Activated gamma-delta T cell treated with Interleukin-2 at 50 U/mL for 16 hours (primary cell): ENCODE results near the gene AKR1A1.
"Not testable (repeated sequence)": the region's sequence is repeated elsewhere in the genome, so short reads cannot be mapped to it uniquely, and the experiment has no call there.

Experiments used
- DNase-seq: peaks from one replicate; pipeline ENCODE4 v3.0.0-alpha.2; 2020

The AKR1A1 gene

DNA sequence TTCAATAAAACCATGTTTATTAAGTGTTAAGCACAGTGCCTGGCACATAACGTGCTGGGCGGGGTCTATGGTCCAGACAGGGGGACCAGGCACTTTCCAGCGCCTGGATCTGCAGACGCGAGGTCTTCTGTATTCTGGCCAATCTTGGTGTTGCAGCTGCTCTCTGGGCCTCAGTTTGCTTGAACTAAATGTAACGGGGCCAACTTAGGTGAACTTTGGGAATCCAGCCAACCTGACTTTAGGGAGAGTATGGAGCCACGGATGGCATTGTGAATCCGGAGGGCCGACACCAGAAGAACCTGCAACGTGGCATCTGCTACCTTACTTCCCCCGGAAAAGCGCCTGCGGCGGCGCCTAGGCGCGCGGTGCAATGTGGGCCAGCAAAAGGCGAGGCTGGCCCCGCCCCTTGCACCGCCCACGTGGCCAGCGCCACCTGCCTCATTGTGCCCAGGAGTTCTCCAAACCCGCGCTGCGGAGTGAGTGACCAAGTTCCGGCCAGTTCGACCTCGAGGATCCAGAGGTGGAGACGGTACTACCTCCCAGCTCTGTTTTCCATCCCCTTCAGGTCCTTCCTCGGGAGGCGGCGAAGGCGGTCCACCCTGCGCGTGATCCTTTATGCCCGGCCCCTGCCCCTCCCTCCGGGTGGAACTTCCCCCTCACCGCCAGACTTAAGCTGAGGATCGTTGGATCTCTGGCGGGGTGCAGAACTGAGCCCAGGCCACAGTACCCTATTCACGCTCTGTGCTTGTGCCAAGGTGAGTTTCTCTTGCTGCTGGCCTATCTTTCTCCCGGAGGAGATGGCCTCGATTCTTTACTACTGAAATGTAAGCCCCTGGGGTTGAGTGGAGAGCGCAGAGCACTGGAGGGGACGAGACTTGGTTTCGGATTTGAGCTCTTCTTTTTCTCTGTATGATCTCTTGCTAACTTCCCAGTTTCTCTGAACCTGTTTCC lies at the start of gene AKR1A1:
TSS of gene AKR1A1 (plus strand) at position 426 of the 951 bp plus-strand sequence. CDS start 10,969 bp downstream, outside the sequence.
- peak; percentile 82 for DNase-seq

- no peak for DNase-seq
Measured at GRCh38 chr1:45501505-45501859, 49.1 kb upstream of the AKR1A1 start.

DNA sequence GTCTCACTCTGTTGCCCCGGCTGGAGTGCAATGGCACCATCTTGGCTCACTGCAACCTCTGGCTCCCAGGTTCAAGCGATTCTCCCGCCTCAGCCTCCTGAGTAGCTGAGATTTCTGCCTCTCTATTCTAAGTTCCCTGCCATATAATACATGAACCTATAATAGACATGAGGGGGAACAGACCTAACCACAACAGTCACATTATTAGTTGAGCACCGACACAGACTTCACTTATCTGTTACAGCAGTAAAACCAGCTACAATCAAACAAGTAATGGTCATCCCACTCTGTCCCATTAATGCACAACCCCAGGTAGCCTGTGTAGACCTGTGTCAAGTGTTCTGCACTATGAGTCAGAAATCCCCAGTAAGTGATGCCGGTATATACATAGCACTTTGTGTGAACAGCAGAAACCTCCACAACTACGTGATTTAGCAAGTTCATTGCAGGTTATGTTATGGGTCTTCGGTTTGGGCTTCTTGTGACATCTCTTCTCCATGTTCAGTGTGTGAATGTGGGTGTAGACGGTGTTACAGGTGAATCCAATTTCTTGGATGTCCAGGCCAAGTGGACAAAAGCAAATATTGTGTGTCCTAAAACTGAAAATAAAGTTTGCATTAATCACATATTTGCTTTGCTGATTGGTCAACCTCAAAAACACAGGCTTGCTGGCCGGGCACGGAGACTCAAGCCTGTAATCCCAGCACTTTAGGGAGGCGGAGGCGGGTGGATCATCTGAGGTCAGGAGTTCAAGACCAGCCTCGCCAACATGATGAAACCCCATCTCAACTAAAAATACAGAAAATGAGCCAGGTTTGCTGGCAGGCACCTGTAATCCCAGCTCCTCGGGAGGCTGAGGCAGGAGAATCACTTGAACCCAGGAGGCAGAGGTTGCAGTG lies 46.9 kb upstream of the AKR1A1 start:
- no peak for DNase-seq

DNA sequence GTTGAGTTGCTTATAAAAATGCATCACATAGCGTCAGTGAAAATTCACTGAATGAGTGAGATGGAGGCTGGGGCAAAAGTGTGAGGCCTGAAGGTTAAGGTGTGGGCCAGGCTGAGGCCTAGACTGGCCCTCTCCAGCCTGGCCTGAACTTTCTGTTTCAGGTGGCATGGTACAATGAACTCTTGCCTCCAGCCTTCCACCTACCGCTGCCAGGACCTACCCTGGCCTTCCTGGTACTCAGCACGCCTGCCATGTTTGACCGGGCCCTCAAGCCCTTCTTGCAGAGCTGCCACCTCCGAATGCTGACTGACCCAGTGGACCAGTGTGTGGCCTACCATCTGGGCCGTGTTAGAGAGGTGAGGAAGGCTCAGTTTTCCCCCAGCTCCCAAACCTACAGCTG lies 43.4 kb upstream of the AKR1A1 start:
- DNase-seq: no peak

GRCh38 chr1:45507893-45508292 lies 42.7 kb upstream of the AKR1A1 start:
- DNase-seq: no peak

- no peak for DNase-seq
Measured at GRCh38 chr1:45508295-45509151, 42.1 kb upstream of the AKR1A1 start.

- DNase-seq: no peak
Measured at GRCh38 chr1:45510036-45510971, 40.3 kb upstream of the AKR1A1 start.

- DNase-seq: no peak
Measured at GRCh38 chr1:45510972-45511527, 39.6 kb upstream of the AKR1A1 start.

DNA sequence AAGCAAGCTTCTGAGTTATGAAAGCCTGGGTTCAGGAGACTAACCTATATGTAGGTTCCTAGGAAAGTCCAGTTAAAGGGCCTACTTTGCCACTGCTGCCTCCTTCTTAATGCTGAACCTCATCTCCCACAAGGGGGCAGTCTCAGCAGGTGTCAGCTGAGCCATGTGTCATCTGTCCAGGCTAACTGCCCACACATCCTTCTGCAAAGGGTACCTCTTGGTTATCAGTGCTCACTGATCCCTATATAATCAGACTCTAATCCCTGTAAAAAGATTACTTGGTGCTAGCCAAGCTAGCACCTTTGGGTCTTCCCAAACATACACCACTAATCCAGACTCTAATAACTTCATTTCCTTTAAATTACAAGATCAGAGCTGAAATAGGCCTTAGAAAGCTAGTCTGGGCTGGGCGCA lies 38.0 kb upstream of the AKR1A1 start:
- peak; percentile 50 for DNase-seq

GRCh38 chr1:45513532-45514260 lies 36.9 kb upstream of the AKR1A1 start:
- not testable (repeated sequence) for DNase-seq

DNA sequence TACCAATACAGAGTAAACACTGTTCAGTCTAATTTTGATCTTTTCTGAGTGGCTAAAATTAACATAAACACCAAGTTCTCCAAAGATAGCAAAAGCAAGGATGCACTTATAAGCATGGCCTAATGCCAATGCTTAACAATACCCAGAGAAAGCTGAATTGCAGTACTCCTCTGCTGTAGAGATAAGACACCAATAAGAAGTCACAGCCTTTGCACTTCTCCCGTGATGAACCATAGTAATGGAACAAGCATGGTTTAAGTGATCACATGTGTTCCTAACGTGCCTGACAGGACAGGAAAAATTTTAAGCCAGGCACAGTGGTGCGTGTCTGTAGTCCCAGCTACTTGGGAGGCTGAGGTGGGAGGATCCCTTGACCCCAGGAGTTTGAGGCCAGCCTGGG lies 34.6 kb upstream of the AKR1A1 start:
- DNase-seq: no peak

DNA sequence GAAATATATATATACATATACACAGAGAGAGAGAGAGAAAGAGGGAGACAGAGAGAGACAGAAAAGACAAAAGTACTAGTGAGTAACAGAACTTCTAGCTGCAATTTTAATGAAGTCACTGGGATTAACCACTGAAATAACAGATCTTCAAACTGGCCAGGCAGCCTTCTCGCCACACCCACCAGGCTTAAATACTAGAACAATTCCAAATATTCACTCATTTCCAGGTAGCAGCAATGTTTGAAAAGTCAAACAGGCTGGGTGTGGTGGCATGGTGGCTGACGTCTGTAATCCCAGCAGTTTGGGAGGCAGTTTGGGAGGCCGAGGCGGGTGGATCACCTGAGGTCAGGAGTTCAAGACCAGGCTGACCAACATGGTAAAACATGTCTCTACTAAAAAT lies 34.2 kb upstream of the AKR1A1 start:
- DNase-seq: no peak

GRCh38 chr1:45518366-45518765 lies 32.3 kb upstream of the AKR1A1 start:
- DNase-seq: not testable (repeated sequence)

DNA sequence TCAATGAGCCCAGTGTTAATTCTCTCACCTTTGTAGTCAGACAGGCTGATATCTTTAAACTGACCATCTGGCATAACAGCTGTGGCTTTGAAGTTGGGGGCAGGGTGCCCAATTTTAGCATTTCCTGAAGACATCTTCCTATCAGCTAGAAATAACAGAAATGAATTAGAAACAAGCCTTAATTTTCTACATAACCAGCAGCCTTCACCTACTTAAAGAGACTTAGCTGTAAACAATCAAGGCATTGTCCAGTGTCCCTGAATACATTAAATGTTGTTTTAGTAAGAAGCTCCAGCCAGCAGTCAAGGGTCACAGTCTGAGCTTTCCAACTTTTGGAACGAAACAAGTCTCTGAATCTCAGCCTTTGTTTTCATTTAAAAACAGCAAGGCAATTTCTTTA lies 31.7 kb upstream of the AKR1A1 start:
- DNase-seq: no peak

GRCh38 chr1:45519774-45520173 lies 30.9 kb upstream of the AKR1A1 start:
- not testable (repeated sequence) for DNase-seq

DNA sequence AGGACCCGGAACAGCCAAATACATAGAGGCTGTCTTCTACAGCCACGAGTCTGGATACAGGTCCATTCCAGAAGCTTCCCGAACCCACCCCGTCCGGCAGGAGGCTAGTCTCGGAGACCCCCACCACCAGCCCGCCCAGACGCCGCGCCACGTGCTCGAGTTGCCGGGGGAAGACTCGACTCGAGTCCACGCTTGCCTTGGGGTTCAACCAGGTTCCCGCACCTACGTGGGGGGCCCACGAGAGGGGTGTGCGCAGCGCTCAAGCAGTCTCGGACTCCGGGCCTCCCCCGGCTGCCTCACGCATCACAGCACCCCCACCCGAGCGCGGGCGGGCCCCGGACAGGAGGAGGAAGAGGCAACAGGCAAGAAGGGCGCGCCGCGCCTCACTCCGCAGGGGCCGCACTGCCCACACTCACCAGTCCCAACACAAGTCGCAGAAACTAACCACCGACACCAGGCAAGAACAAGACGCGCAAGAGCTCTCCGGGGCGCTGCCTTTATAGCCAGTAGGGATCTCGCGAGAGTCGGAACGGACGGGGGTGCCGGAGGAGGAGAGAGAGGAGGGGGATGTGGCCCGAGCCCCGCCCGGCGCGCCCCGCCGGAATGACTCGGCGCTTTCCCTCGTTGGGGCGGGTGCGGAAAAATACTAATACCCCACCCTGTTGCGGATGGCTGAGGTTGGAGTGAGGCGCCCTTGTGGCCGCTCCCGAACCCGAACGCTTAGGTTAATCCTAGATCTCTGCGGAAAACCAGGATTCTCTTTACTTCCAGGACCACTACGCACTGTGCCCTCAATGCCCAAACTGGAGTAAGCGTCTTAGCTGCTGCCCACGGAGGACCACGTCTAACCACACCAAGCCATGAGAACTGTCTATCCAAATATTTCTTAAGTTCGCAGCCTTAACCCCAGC lies 29.0 kb upstream of the AKR1A1 start, which contains the start of gene PRDX1:
TSS of gene PRDX1 (minus strand) at position 472 of the 911 bp plus-strand sequence. CDS start 2,841 bp downstream, outside the sequence.
- peak; percentile 93 for DNase-seq

DNA sequence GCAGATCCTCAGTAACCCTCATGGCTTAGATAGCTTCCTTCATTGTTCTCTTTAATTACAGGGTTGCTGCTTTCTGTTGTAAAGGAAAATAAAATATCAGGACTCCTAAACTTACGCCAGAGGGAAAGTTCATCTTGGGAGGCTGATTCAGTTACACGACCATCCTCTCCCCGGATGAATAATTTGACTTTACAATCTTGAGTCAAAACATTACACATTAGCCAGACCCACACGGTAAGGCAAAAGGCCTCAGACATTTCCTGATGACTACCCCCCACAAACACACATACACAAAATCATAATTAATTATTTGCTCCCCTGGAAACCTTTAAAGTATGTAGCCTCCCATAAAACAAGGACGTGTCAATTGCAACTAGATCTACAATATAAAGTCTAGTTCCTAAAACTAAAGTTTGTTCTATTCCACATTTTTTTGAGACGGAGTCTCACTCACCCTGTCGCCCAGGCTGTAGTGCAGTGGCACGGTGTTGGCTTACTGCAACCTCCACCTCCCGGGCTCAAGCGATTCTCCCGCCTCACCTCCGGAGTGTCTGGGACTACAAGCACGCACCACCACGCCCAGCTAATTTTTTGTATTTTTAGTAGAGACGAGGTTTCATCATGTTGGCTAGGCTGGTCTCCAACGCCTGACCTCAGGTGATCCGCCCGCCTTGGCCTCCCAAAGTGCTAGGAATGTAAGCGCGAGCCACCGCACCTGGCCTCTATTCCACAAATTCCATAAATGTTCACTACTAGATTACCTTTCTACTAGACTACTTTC lies 28.1 kb upstream of the AKR1A1 start:
- DNase-seq: no peak

DNA sequence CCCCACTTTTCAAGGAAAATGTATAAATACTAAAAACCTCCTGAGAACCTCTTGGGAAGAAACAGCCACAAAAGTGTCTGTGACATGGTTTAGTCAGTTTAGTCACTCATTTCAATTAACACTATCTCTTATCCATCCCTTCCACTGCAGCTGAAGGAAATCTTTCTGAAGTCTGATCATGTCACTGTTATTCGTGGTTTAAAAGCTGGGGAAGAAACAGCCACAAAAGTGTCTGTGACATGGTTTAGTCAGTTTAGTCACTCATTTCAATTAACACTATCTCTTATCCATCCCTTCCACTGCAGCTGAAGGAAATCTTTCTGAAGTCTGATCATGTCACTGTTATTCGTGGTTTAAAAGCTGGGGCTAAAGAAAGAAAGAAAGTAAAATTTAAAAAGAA lies 27.1 kb upstream of the AKR1A1 start:
- not testable (repeated sequence) for DNase-seq
